Tibial nerve (tissue), 4 donors: Measurements from ENCODE around the gene IGF2BP3.

Experiments used
- EP300 ChIP-seq, 2 donors: sonication (generic); formaldehyde crosslinking; IDR thresholded peaks; one replicate each; pipeline ENCODE4 v1.6.1; 2017; ENCODE audit warnings: antibody characterized with exemption in 2 of 2, mild to moderate bottlenecking in 1 of 2
- TF ChIP-seq, protein P1 (sequence below), 5 experiments: fragments of 200-600 bp in 3 of 5; fragments of 450-650 bp in 2 of 5; sonication (generic) in 3 of 5; IDR thresholded peaks; one replicate each; pipeline ENCODE4 v1.5.1; 2016 to 2019; ENCODE audit warnings: antibody characterized with exemption in 5 of 5, mild to moderate bottlenecking in 3 of 5, moderate library complexity in 2 of 5

DNA sequence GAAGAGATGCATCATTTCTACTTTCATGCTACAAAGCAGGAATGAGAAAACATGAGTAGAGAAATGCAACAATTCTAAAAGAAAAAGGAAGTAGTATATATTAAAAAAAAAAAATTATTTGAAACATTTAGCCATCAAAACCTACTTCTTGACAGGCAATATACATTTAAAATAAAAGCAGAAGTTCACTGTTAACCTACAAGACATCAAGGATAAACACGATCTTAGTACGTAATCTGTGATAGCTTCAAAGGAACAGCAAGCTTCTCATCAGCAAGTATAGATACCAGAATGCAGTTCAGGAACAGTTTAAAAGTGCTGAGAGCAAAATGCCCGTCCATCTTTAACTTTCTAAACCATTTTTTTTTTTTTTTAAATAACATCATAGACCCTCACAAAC lies 134.2 kb downstream of the IGF2BP3 start:
- TF ChIP-seq, protein P1, sequence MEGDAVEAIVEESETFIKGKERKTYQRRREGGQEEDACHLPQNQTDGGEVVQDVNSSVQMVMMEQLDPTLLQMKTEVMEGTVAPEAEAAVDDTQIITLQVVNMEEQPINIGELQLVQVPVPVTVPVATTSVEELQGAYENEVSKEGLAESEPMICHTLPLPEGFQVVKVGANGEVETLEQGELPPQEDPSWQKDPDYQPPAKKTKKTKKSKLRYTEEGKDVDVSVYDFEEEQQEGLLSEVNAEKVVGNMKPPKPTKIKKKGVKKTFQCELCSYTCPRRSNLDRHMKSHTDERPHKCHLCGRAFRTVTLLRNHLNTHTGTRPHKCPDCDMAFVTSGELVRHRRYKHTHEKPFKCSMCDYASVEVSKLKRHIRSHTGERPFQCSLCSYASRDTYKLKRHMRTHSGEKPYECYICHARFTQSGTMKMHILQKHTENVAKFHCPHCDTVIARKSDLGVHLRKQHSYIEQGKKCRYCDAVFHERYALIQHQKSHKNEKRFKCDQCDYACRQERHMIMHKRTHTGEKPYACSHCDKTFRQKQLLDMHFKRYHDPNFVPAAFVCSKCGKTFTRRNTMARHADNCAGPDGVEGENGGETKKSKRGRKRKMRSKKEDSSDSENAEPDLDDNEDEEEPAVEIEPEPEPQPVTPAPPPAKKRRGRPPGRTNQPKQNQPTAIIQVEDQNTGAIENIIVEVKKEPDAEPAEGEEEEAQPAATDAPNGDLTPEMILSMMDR (IDR thresholded peaks at IDR 0.05) = no peak
- TF ChIP-seq EP300 (IDR thresholded peaks at IDR 0.05) = no peak
